K562 (cell line): ENCODE measurements around the gene PIP4K2C. TPM values are rescaled to one million over a fixed set of nuclear protein-coding genes. Genes with fewer than 3 reads are reported as not detected.

Experiments used
- ATAC-seq: fragments of 200-7000 bp; cut with Tn5 transposase; 3 replicates; pipeline ENCODE4 v1.9.1; 2020; ENCODE audit warnings: moderate library complexity
- BruUV-seq: library from RNA; stranded (reverse); fragments of 400-500 nt; replicated peaks from 2 replicates; lab custom pipeline; 2021; lab: Mats Ljungman, UMichigan
- CTCF ChIA-PET: fragments of 300-600 bp; formaldehyde crosslinking; extraction: SDS; loops from one replicate; lab custom pipeline; 2021; ENCODE audit warnings: low intra/inter-chr PET ratio; lab: Yijun Ruan, JAX
- POLR2A ChIA-PET: fragments of 300-600, 350-650 bp; sonication (Branson Sonifier 250); formaldehyde crosslinking; extraction: SDS; loops from one replicate; lab custom pipeline; 2021; ENCODE audit warnings: antibody characterized with exemption, inconsistent platforms; lab: Yijun Ruan, JAX
- DNase-seq, 4 experiments: peaks; one replicate each; pipeline versions ENCODE4 v3.0.0 to v3.0.0-alpha.2; 2011 to 2018; ENCODE audit warnings: low spot score in 3 of 4, mixed read lengths in 3 of 4; ENCODE audit errors: extremely low read depth in 1 of 4
- FAIRE-seq: peaks from 2 replicates; lab custom pipeline; 2011; peaks lifted over from hg19 to GRCh38; lab: Jason Lieb, UNC
- H2AFZ ChIP-seq: 2 replicates; pipeline ENCODE4 v1.6.0; 2011; ENCODE audit warnings: low read depth, low read length, control low read depth, inconsistent platforms
- H3K27ac ChIP-seq: fragments of 200-600 bp; 3 replicates; pipeline ENCODE4 v1.8.0; 2011; ENCODE audit warnings: low read depth, mild to moderate bottlenecking, control low read depth, inconsistent platforms, low read length, moderate library complexity, mixed read lengths; ENCODE audit errors: extremely low read depth
- H3K27me3 ChIP-seq, 2 experiments: fragments of 300-600 bp in 1 of 2; 2 replicates in 1 of 2; 3 replicates in 1 of 2; pipeline versions ENCODE4 v1.6.0 to v1.8.0; 2011; ENCODE audit warnings: inconsistent platforms in 2 of 2, low read length in 2 of 2, mild to moderate bottlenecking in 1 of 2, mixed read lengths in 1 of 2, moderate library complexity in 1 of 2; ENCODE audit not compliant: control insufficient read depth in 2 of 2, insufficient read depth in 2 of 2
- H3K36me3 ChIP-seq: fragments of 300-600 bp; 3 replicates; pipeline ENCODE4 v1.8.0; 2011; ENCODE audit warnings: mild to moderate bottlenecking, low read length, inconsistent platforms; ENCODE audit not compliant: control insufficient read depth, insufficient read depth
- H3K4me1 ChIP-seq, 2 experiments: fragments of 200-600 bp in 1 of 2; replicated peaks in 1 of 2; 2 replicates in 1 of 2; 3 replicates in 1 of 2; pipeline versions ENCODE4 v1.5.1 to v1.8.0; 2011; ENCODE audit warnings: inconsistent platforms in 2 of 2, low read length in 2 of 2, mild to moderate bottlenecking in 1 of 2, mixed read lengths in 1 of 2, moderate library complexity in 1 of 2; ENCODE audit not compliant: control insufficient read depth in 2 of 2, insufficient read depth in 2 of 2
- H3K4me2 ChIP-seq: 2 replicates; pipeline ENCODE4 v1.6.1; 2011; ENCODE audit warnings: low read length, control low read depth, inconsistent platforms, mixed read lengths; ENCODE audit not compliant: insufficient read depth
- H3K4me3 ChIP-seq: fragments of 200-600 bp; sonication (generic), shearing (Covaris generic); 2 replicates; pipeline ENCODE4 v1.5.1; 2016; ENCODE audit warnings: control low read depth, inconsistent platforms
- H3K79me2 ChIP-seq: fragments of 200-600 bp; 3 replicates; pipeline ENCODE4 v1.8.0; 2011; ENCODE audit warnings: low read length, inconsistent platforms; ENCODE audit not compliant: control insufficient read depth, insufficient read depth
- H3K9ac ChIP-seq, 2 experiments: 2 replicates each; pipeline versions ENCODE4 v1.6.0 to v1.6.1; 2011; ENCODE audit warnings: low read depth in 2 of 2, low read length in 2 of 2, control low read depth in 1 of 2, inconsistent platforms in 1 of 2, mild to moderate bottlenecking in 1 of 2, mixed read lengths in 1 of 2; ENCODE audit not compliant: insufficient read depth in 1 of 2
- H3K9me1 ChIP-seq: one replicate; pipeline ENCODE4 v1.6.0; 2011; ENCODE audit warnings: inconsistent platforms, mild to moderate bottlenecking, low read length, moderate library complexity; ENCODE audit not compliant: control insufficient read depth, insufficient read depth
- H3K9me3 ChIP-seq: replicated peaks from 2 replicates; pipeline ENCODE4 v1.5.1; 2011; ENCODE audit warnings: low read depth, low read length, inconsistent platforms; ENCODE audit not compliant: control insufficient read depth, insufficient read depth
- H4K20me1 ChIP-seq: replicated peaks from 2 replicates; pipeline ENCODE4 v1.6.1; 2011; ENCODE audit warnings: low read length, inconsistent platforms, mixed read lengths; ENCODE audit not compliant: control insufficient read depth, insufficient read depth
- ASH1L ChIP-seq: fragments of 450-650 bp; IDR thresholded peaks from 2 replicates; pipeline ENCODE4 v1.6.1; 2018; ENCODE audit warnings: borderline replicate concordance, mild to moderate bottlenecking, low read depth; ENCODE audit not compliant: partially characterized antibody
- CREB1 ChIP-seq, 2 experiments: sonication (generic) in 1 of 2; formaldehyde crosslinking in 1 of 2; IDR thresholded peaks; 2 replicates each; pipeline versions ENCODE4 v1.6.1 to v1.8.0; 2012 to 2022; ENCODE audit warnings: inconsistent platforms in 1 of 2, mild to moderate bottlenecking in 1 of 2, missing genetic modification reagents in 1 of 2, moderate library complexity in 1 of 2
- FOXA3 ChIP-seq, 2 experiments: fragments of 450-650 bp in 1 of 2; sonication (generic) in 1 of 2; formaldehyde crosslinking; IDR thresholded peaks in 1 of 2; conservative IDR thresholded peaks in 1 of 2; 2 replicates each; pipeline versions ENCODE4 v1.4.0 to v1.8.0; 2020 to 2022; ENCODE audit warnings: mild to moderate bottlenecking in 2 of 2, missing genetic modification reagents in 1 of 2
- HBP1 ChIP-seq: fragments of 450-650 bp; formaldehyde crosslinking; IDR thresholded peaks from 2 replicates; pipeline ENCODE4 v1.4.0; 2022; ENCODE audit warnings: missing genetic modification characterization
- HMGN3 ChIP-seq: IDR thresholded peaks from 2 replicates; pipeline ENCODE4 v1.6.1; 2011; ENCODE audit warnings: borderline replicate concordance, low read depth, mild to moderate bottlenecking, mixed read lengths, low read length; ENCODE audit not compliant: insufficient read length; ENCODE audit errors: extremely low read depth
- KHSRP ChIP-seq: fragments of 450-650 bp; IDR thresholded peaks from 2 replicates; pipeline ENCODE4 v1.6.1; 2017
- MAX ChIP-seq: sonication (generic); formaldehyde crosslinking; IDR thresholded peaks from 2 replicates; pipeline ENCODE4 v1.9.0; 2022; ENCODE audit warnings: mild to moderate bottlenecking, missing genetic modification reagents
- NCOA1 ChIP-seq: fragments of 450-650 bp; IDR thresholded peaks from 2 replicates; pipeline ENCODE4 v1.6.1; 2016; ENCODE audit warnings: low read depth
- PHF8 ChIP-seq: fragments of 200-600 bp; sonication (generic); IDR thresholded peaks from 2 replicates; pipeline ENCODE4 v1.6.1; 2012; ENCODE audit warnings: mixed run types, mild to moderate bottlenecking, inconsistent platforms, low read length, moderate library complexity, borderline replicate concordance
- RCOR1 ChIP-seq, 2 experiments: IDR thresholded peaks; 2 replicates each; pipeline ENCODE4 v1.6.1; 2012; ENCODE audit warnings: low read depth in 2 of 2, low read length in 2 of 2, borderline replicate concordance in 1 of 2, improper control_type of control experiment in 1 of 2
- SNIP1 ChIP-seq: fragments of 450-650 bp; IDR thresholded peaks from 2 replicates; pipeline ENCODE4 v1.7.1; 2017; ENCODE audit warnings: low read depth, mild to moderate bottlenecking
- TAF9B ChIP-seq: fragments of 450-650 bp; IDR thresholded peaks from 2 replicates; pipeline ENCODE4 v1.6.1; 2018; ENCODE audit warnings: mild to moderate bottlenecking; ENCODE audit not compliant: partially characterized antibody
- UBTF ChIP-seq, 2 experiments: IDR thresholded peaks; 2 replicates each; pipeline ENCODE4 v1.6.1; 2012; ENCODE audit warnings: improper control_type of control experiment in 2 of 2, low read depth in 2 of 2, low read length in 2 of 2, borderline replicate concordance in 1 of 2
- ZNF143 ChIP-seq: sonication (generic); formaldehyde crosslinking; IDR thresholded peaks from 2 replicates; pipeline ENCODE4 v1.9.0; 2022; ENCODE audit warnings: mild to moderate bottlenecking, missing genetic modification reagents
- ZNF668 ChIP-seq: fragments of 250-450 bp; sonication (Bioruptor Pico); IDR thresholded peaks from 2 replicates; pipeline ENCODE4 v1.8.0; 2022; ENCODE audit warnings: mild to moderate bottlenecking, inconsistent platforms
- ZNF778 ChIP-seq: fragments of 450-650 bp; formaldehyde crosslinking; IDR thresholded peaks from 2 replicates; pipeline ENCODE4 v1.4.0; 2020; ENCODE audit warnings: mild to moderate bottlenecking, moderate library complexity
- WGBS: fragments of 100-300 bp; shearing (Covaris generic); methylation state at CpG from one replicate; pipeline ENCODE4 v1.1.6; 2016; ENCODE audit warnings: low coverage, mixed read lengths; ENCODE audit not compliant: insufficient coverage; ENCODE audit errors: missing lambda C conversion rate; 5-methylcytosine and 5-hydroxymethylcytosine counted together
- in situ Hi-C: fragments of 300-500 bp; cut with MboI; formaldehyde crosslinking; loops from 4 replicates; pipeline ENCODE4 v1.15.0; 2018; ENCODE audit warnings: inconsistent platforms, mixed read lengths
- intact Hi-C: fragments of 100-400 bp; cut with micrococcal nuclease; formaldehyde crosslinking; loops from 2 replicates; pipeline ENCODE4 v1.14.2; 2022
- polyA plus RNA-seq, 8 experiments: library from polyadenylated mRNA; depleted of rRNA in 4 of 8; stranded (reverse) in 5 of 8; unstranded in 3 of 8; fragments of >200 nt; fragmentation: Nextera tagmentation in 2 of 8; fragmentation: Illumina TruSeq in 1 of 8; extraction: Ambion mirVana in 2 of 8; extraction: Trizol in 1 of 8; gene quantifications; 2 replicates each; pipeline versions ENCODE4 v1.2.1 to v1.2.3, GENCODE V29; 2011 to 2014; ENCODE audit warnings: inconsistent platforms in 1 of 8, missing spikeins in 1 of 8
- total RNA-seq, 7 experiments: library from RNA; depleted of rRNA in 6 of 7; stranded (reverse); fragments of >200 nt in 6 of 7; fragmentation: Illumina TruSeq in 2 of 7; extraction: Trizol in 2 of 7; gene quantifications; 2 replicates each; pipeline versions ENCODE4 v1.2.1 to v1.2.3, GENCODE V29; 2011 to 2021; ENCODE audit warnings: low replicate concordance in 1 of 7

Gene PIP4K2C
- total and polyA plus RNA-seq, 9 of the 15 experiments (the other 6 are each of a cell fraction or from before 2014, with no cell fraction given), result 9.0 to 41.4 (median 18.3) TPM

GRCh38 chr12:57552306-57552651 lies 38.7 kb upstream of the PIP4K2C start (continued):
- TF ChIP-seq HBP1 (CRISPR knock-in tag), result no peak
- peak in 1 of 2 experiments; percentile 86; a peak in 2 of 4 replicates for TF ChIP-seq RCOR1 (IDR thresholded peaks at IDR 0.05; ENCODE audit: borderline replicate concordance in 1 of 2, low read depth in 2 of 2, low read length in 2 of 2)

- Histone ChIP-seq H2AFZ (peak overlapping the region; percentile 78), H3K36me3 (peaks cover 17% of the 10 kb centered on the region), H4K20me1 (no peaks in the 10 kb centered on the region), H3K79me2 (peaks cover 58% of the 10 kb centered on the region), H3K9ac (peak overlapping the region; percentile 72 to 84; a peak in 3 of 4 replicates), H3K27ac (peak overlapping the region; percentile 90), H3K4me3 (peak overlapping the region; percentile 69), H3K4me1 (peaks cover 50 to 63% of the 10 kb centered on the region in 2 experiments), H3K27me3 (no peaks in the 10 kb centered on the region), H3K9me3 (no peaks in the 10 kb centered on the region), H3K9me1 (no peaks in the 10 kb centered on the region), H3K4me2 (peak overlapping the region; percentile 89)
- FAIRE-seq (peak; percentile 87), DNase-seq (peak; percentile 24 to 81 (median 51)), ATAC-seq (peak; percentile 51)
- in situ Hi-C loops (no loop called here), intact Hi-C loops (loop anchor here (2.0 kb wide), 1 partner anchor 14 kb away; no protein-coding TSS in a partner anchor)
- POLR2A ChIA-PET, result interaction anchor here (0.5 to 4.2 kb wide), 16 partner anchors 9 to 369 kb away, joined by 3 to 38 read pairs (median 3); partner anchors contain the start of genes ARHGEF25, DDIT3, EEF1AKMT3 and METTL1
- BruUV-seq, result no TSS peak
- 1% methylated on average over 5 of the region's 6 CpGs for WGBS
- CTCF ChIA-PET, result interaction anchor here (0.6 kb wide), 1 partner anchor 23 kb away, joined by 3 read pairs; no protein-coding TSS in a partner anchor
- TF ChIP-seq CREB1 (IDR thresholded peaks at IDR 0.05), result no peak
- peak; percentile 33; the same call in 1 of the 2 replicates for TF ChIP-seq CREB1 (CRISPR knock-in tag; IDR thresholded peaks at IDR 0.05)
- TF ChIP-seq MAX, result peak; percentile 47
- no peak for TF ChIP-seq NCOA1
- peak; percentile 54; the same call in 1 of the 2 replicates for TF ChIP-seq ZNF143 (CRISPR knock-in tag)
- TF ChIP-seq UBTF (IDR thresholded peaks at IDR 0.05; ENCODE audit: borderline replicate concordance in 1 of 2, low read depth in 2 of 2, low read length in 2 of 2), result 0 out of 4 replicates have a peak, but pooled peaks of 1 of the 2 experiments have one; percentile 43
- TF ChIP-seq PHF8, result no peak; the same call in 1 of the 2 replicates
- peak in 1 of 2 experiments; percentile 62; a peak in 1 of 4 replicates for TF ChIP-seq FOXA3 (CRISPR knock-in tag; conservative IDR thresholded peaks at IDR 0.05 in 1 of 2, IDR thresholded peaks at IDR 0.05 in 1 of 2)
- no peak for TF ChIP-seq ZNF668
- no peak for TF ChIP-seq KHSRP
- no peak for TF ChIP-seq HMGN3
- TF ChIP-seq ZNF778 (CRISPR knock-in tag), result no peak
- TF ChIP-seq ASH1L, result no peak
- TF ChIP-seq TAF9B, result peak; percentile 6
- no peak for TF ChIP-seq SNIP1
Observed at GRCh38 chr12:57552835-57553313, 38.1 kb upstream of the PIP4K2C start.
